Stimulated activated CD4-positive, alpha-beta T cell treated with anti-CD3 and anti-CD28 coated beads, Interleukin-12 subunit alpha, Interleukin-12 subunit beta, amount 100 ng/mL, for 24 hours (primary cell): ENCODE measurements around the gene IL1RAPL1.
"Not testable (repeated sequence)": the region's sequence is repeated elsewhere in the genome, so short reads cannot be mapped to it uniquely, and the experiment has no call there.

Experiments used
- DNase-seq, 2 experiments: peaks; one replicate each; pipeline ENCODE4 v3.0.0-alpha.2; 2020; ENCODE audit warnings: low read depth in 2 of 2

The IL1RAPL1 gene

GRCh38 chrX:28787206-28787605 lies 200.0 kb downstream of the IL1RAPL1 start:
- DNase-seq, result no peak

- not testable (repeated sequence) for DNase-seq
Observed at GRCh38 chrX:28800671-28801070, 213.4 kb downstream of the IL1RAPL1 start.

GRCh38 chrX:28802625-28803024 lies 215.4 kb downstream of the IL1RAPL1 start:
- DNase-seq, result no peak

- DNase-seq, result no peak
Observed at GRCh38 chrX:28835991-28836390, 248.7 kb downstream of the IL1RAPL1 start.

- DNase-seq, result no peak
Observed at GRCh38 chrX:28843817-28844216, 256.6 kb downstream of the IL1RAPL1 start.

- no peak for DNase-seq
Observed at GRCh38 chrX:28847423-28847822, 260.2 kb downstream of the IL1RAPL1 start.

GRCh38 chrX:28848707-28849106 lies 261.5 kb downstream of the IL1RAPL1 start:
- no peak for DNase-seq

- no peak for DNase-seq
Observed at GRCh38 chrX:28850955-28851354, 263.7 kb downstream of the IL1RAPL1 start.

- DNase-seq, result no peak
Observed at GRCh38 chrX:28851871-28852270, 264.6 kb downstream of the IL1RAPL1 start.

- no peak for DNase-seq
Observed at GRCh38 chrX:28854637-28855036, 267.4 kb downstream of the IL1RAPL1 start.

GRCh38 chrX:28876408-28876807 lies 289.2 kb downstream of the IL1RAPL1 start:
- no peak for DNase-seq

GRCh38 chrX:28876901-28877300 lies 289.7 kb downstream of the IL1RAPL1 start:
- DNase-seq, result no peak

GRCh38 chrX:28880136-28880535 lies 292.9 kb downstream of the IL1RAPL1 start:
- DNase-seq, result no peak

GRCh38 chrX:28884823-28885222 lies 297.6 kb downstream of the IL1RAPL1 start:
- no peak for DNase-seq

GRCh38 chrX:28888416-28888815 lies 301.2 kb downstream of the IL1RAPL1 start:
- no peak for DNase-seq

GRCh38 chrX:28889591-28890090 lies 302.4 kb downstream of the IL1RAPL1 start:
- DNase-seq, result no peak

GRCh38 chrX:28901637-28902036 lies 314.4 kb downstream of the IL1RAPL1 start:
- no peak for DNase-seq

GRCh38 chrX:28910487-28910886 lies 323.2 kb downstream of the IL1RAPL1 start:
- DNase-seq, result no peak

- DNase-seq, result no peak
Observed at GRCh38 chrX:28920153-28920943, 333.1 kb downstream of the IL1RAPL1 start.

GRCh38 chrX:28922106-28922505 lies 334.9 kb downstream of the IL1RAPL1 start:
- no peak for DNase-seq

GRCh38 chrX:28946846-28947245 lies 359.6 kb downstream of the IL1RAPL1 start:
- no peak for DNase-seq

GRCh38 chrX:28960063-28960462 lies 372.8 kb downstream of the IL1RAPL1 start:
- DNase-seq, result no peak

GRCh38 chrX:28966331-28966730 lies 379.1 kb downstream of the IL1RAPL1 start:
- no peak for DNase-seq

- no peak for DNase-seq
Observed at GRCh38 chrX:28969126-28969525, 381.9 kb downstream of the IL1RAPL1 start.
